Endodermal cell (in vitro differentiated cells): ENCODE results near the gene WDR47. TPM values are rescaled to one million over a fixed set of nuclear protein-coding genes. Genes with fewer than 3 reads are reported as not detected.
A peak's percentile ranks its signal among the peaks of the same experiment; 100 is the strongest.

Experiments used
- DNase-seq: peaks from one replicate; pipeline ENCODE4 v3.0.0-alpha.2; 2017
- H3K27ac ChIP-seq: 2 replicates; pipeline ENCODE4 v1.5.1; 2013; ENCODE audit warnings: mild to moderate bottlenecking, low read depth, low read length, moderate library complexity
- H3K27me3 ChIP-seq: 2 replicates; pipeline ENCODE4 v1.6.1; 2013; ENCODE audit warnings: mild to moderate bottlenecking, low read length, moderate library complexity; ENCODE audit not compliant: insufficient read depth, control insufficient read depth, poor library complexity, severe bottlenecking
- H3K36me3 ChIP-seq: 2 replicates; pipeline ENCODE4 v1.7.0; 2013; ENCODE audit warnings: mild to moderate bottlenecking, low read length, moderate library complexity; ENCODE audit not compliant: control insufficient read depth, insufficient read depth
- H3K4me1 ChIP-seq: one replicate; pipeline ENCODE4 v1.7.0; 2013; ENCODE audit warnings: low read length; ENCODE audit not compliant: control insufficient read depth, insufficient read depth
- H3K4me3 ChIP-seq: 2 replicates; pipeline ENCODE4 v1.5.1; 2013; ENCODE audit warnings: mild to moderate bottlenecking, low read length, moderate library complexity
- H3K9ac ChIP-seq: 2 replicates; pipeline ENCODE4 v1.6.1; 2013; ENCODE audit warnings: mild to moderate bottlenecking, low read length, moderate library complexity; ENCODE audit not compliant: poor library complexity, severe bottlenecking; ENCODE audit errors: extremely low read depth
- H3K9me3 ChIP-seq: 2 replicates; pipeline ENCODE4 v1.6.1; 2013; ENCODE audit warnings: mild to moderate bottlenecking, low read length, moderate library complexity; ENCODE audit not compliant: control insufficient read depth
- H3K27ac Mint-ChIP-seq: 2 replicates; pipeline ENCODE4 v1.8.0; 2020; ENCODE audit warnings: mixed read lengths
- H3K27me3 Mint-ChIP-seq: 2 replicates; pipeline ENCODE4 v1.8.0; 2021; ENCODE audit warnings: mild to moderate bottlenecking, mixed read lengths; ENCODE audit not compliant: insufficient read depth
- H3K36me3 Mint-ChIP-seq: 2 replicates; pipeline ENCODE4 v1.8.0; 2020; ENCODE audit warnings: low read depth, mixed read lengths
- H3K4me1 Mint-ChIP-seq: 2 replicates; pipeline ENCODE4 v1.8.0; 2020; ENCODE audit warnings: mixed read lengths
- H3K4me3 Mint-ChIP-seq: 2 replicates; pipeline ENCODE4 v1.8.0; 2020; ENCODE audit warnings: mild to moderate bottlenecking, moderate library complexity, mixed read lengths
- H3K9me3 Mint-ChIP-seq: 2 replicates; pipeline ENCODE4 v1.8.0; 2020; ENCODE audit warnings: mild to moderate bottlenecking, mixed read lengths
- WGBS, 2 experiments: methylation state at CpG; one replicate each; pipeline versions ENCODE4 v1.1.5 to v1.1.7; 2013; ENCODE audit warnings: missing lambda C conversion rate in 2 of 2, mixed read lengths in 1 of 2; ENCODE audit not compliant: insufficient coverage in 1 of 2, insufficient read length in 1 of 2; 5-methylcytosine and 5-hydroxymethylcytosine counted together
- total RNA-seq, 2 donors: library from RNA; stranded (reverse); fragmentation: NEBNext Ultra II Directional in 1 of 2; extraction: Animal tissue kit (Norgen Biotek cat#: 25700) in 1 of 2; gene quantifications; 2 replicates in 1 of 2; 3 replicates in 1 of 2; pipeline ENCODE4 v1.2.1, GENCODE V29; 2021
- TF ChIP-seq, protein P1 (sequence below): fragments of 200-600 bp; sonication (generic); conservative IDR thresholded peaks from 2 replicates; pipeline ENCODE4 v1.5.0; 2021; ENCODE audit warnings: antibody characterized with exemption, mild to moderate bottlenecking

The WDR47 gene
- total RNA-seq, 2 donors from 2014 or later, result 7.5 to 9.2 TPM

DNA sequence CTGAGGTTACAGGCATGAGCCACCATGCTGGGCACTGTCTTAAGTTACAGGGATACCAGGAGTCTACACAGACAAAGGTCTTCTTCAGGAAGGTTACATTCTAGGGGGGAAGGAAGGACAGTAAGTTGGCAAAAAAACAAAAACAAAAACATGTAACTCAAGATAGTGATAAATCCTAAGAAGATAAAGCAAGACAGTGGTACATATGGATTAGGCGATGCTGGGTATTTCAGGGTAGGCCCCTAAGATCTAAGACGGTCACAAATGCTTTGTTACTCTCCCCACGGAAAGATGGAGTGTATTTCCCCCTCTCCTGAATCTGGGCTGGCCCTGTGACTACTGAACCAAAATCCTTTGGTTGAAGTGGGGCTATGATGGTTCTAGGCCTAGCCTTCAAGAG, 86.8 kb downstream of the WDR47 start:
- Histone ChIP-seq H3K9ac (no peak overlapping the region), H3K4me3 (no peak overlapping the region), H3K27ac (no peak overlapping the region), H3K4me1 (no peaks in the 10 kb centered on the region), H3K9me3 (no peaks in the 10 kb centered on the region), H3K36me3 (peaks cover 13% of the 10 kb centered on the region), H3K27me3 (no peaks in the 10 kb centered on the region)
- Mint-ChIP-seq H3K27me3 (no peaks in the 10 kb centered on the region), H3K36me3 (peaks cover 22% of the 10 kb centered on the region), H3K4me1 (peaks cover 8% of the 10 kb centered on the region), H3K4me3 (no peak overlapping the region), H3K9me3 (no peaks in the 10 kb centered on the region), H3K27ac (no peak overlapping the region)
- no peak for DNase-seq
- WGBS, 2 experiments, result 87 to 97% methylated on average over 3 of the region's 3 CpGs
- TF ChIP-seq, protein P1, sequence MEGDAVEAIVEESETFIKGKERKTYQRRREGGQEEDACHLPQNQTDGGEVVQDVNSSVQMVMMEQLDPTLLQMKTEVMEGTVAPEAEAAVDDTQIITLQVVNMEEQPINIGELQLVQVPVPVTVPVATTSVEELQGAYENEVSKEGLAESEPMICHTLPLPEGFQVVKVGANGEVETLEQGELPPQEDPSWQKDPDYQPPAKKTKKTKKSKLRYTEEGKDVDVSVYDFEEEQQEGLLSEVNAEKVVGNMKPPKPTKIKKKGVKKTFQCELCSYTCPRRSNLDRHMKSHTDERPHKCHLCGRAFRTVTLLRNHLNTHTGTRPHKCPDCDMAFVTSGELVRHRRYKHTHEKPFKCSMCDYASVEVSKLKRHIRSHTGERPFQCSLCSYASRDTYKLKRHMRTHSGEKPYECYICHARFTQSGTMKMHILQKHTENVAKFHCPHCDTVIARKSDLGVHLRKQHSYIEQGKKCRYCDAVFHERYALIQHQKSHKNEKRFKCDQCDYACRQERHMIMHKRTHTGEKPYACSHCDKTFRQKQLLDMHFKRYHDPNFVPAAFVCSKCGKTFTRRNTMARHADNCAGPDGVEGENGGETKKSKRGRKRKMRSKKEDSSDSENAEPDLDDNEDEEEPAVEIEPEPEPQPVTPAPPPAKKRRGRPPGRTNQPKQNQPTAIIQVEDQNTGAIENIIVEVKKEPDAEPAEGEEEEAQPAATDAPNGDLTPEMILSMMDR, result no peak

DNA sequence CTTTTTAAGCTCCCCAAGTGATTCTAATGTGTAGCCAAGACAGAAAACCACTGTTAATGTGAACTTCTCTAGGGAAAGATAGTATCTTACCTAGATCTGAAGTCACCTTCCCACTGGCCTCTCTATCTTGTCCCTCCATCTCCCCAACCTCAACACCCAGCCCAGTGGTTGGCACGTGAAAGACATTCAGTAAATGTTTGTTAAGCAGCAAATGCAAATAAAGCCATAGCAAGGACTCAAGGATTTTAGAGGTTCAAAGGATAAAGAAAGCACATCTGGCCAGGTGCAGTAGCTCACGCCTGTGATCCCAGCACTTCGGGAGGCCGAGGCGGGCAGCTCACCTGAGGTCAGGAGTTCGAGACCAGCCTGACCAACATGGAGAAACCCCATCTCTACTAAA, 88.5 kb downstream of the WDR47 start:
- 85 to 91% methylated on average over 4 to 5 of the region's 6 CpGs for WGBS, 2 experiments
- Histone ChIP-seq H3K9me3 (no peaks in the 10 kb centered on the region), H3K27ac (no peak overlapping the region), H3K4me1 (no peaks in the 10 kb centered on the region), H3K4me3 (no peak overlapping the region), H3K27me3 (no peaks in the 10 kb centered on the region), H3K9ac (no peak overlapping the region), H3K36me3 (peaks cover 9% of the 10 kb centered on the region)
- no peak for DNase-seq
- H3K36me3 Mint-ChIP-seq, result peaks cover 22% of the 10 kb centered on the region
- no peaks in the 10 kb centered on the region for H3K27me3 Mint-ChIP-seq
- no peaks in the 10 kb centered on the region for H3K9me3 Mint-ChIP-seq
- H3K4me3 Mint-ChIP-seq, result no peak overlapping the region
- H3K4me1 Mint-ChIP-seq, result peaks cover 8% of the 10 kb centered on the region
- H3K27ac Mint-ChIP-seq, result peak overlapping the region; percentile 36
- TF ChIP-seq, protein P1, result peak; percentile 27

DNA sequence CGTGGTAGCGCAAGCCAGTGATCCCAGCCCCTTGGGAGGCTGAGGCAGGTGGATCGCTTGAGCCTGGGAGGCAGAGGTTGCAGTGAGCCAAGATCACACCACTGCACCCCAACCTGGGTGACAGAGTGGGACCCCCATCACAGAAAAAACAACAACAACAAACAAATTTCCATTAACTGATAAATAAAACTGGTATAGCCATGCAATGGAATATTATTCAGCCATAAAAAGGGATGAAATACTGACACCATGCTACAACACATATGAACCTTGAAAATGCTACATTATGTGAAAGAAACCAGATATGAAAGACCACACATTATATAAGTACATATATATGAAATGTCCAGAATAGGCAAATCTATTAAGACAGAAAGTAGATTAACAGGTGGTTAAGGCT, 90.7 kb downstream of the WDR47 start:
- DNase-seq, result no peak
- no peak overlapping the region for H3K4me3 Mint-ChIP-seq
- TF ChIP-seq, protein P1, result no peak
- H3K36me3 ChIP-seq, result peaks cover 20% of the 10 kb centered on the region
- H3K4me1 Mint-ChIP-seq, result peaks cover 13% of the 10 kb centered on the region
- H3K9me3 ChIP-seq, result no peaks in the 10 kb centered on the region
- H3K36me3 Mint-ChIP-seq, result peaks cover 34% of the 10 kb centered on the region
- no peak overlapping the region for H3K27ac Mint-ChIP-seq
- H3K9me3 Mint-ChIP-seq, result no peaks in the 10 kb centered on the region
- H3K4me1 ChIP-seq, result no peaks in the 10 kb centered on the region
- no peak overlapping the region for H3K9ac ChIP-seq
- WGBS, 2 experiments, result 87 to 97% methylated on average over 2 to 3 of the region's 3 CpGs
- no peaks in the 10 kb centered on the region for H3K27me3 Mint-ChIP-seq
- no peaks in the 10 kb centered on the region for H3K27me3 ChIP-seq
- no peak overlapping the region for H3K27ac ChIP-seq
- H3K4me3 ChIP-seq, result no peak overlapping the region
